Spleen (tissue), 11 donors: ENCODE measurements around the gene IP6K3. TPM values are rescaled to one million over a fixed set of nuclear protein-coding genes. Genes with fewer than 3 reads are reported as not detected.

Source experiments
- DNase-seq: peaks from one replicate; pipeline ENCODE4 v3.0.0-alpha.2; 2020
- H3K27ac ChIP-seq, 8 donors: fragments of 200-600 bp; sonication (generic) in 7 of 8; 1 replicate in 4 of 8; 2 replicates in 4 of 8; pipeline versions ENCODE4 v1.5.0 to v1.8.0; 2016 to 2021; ENCODE audit warnings: inconsistent platforms in 4 of 8, mild to moderate bottlenecking in 4 of 8, moderate library complexity in 1 of 8
- H3K27me3 ChIP-seq, 7 donors: fragments of 200-600 bp; sonication (generic) in 6 of 7; replicated peaks in 1 of 7; 1 replicate in 4 of 7; 2 replicates in 3 of 7; pipeline versions ENCODE4 v1.5.0 to v1.8.0; 2016 to 2021; ENCODE audit warnings: inconsistent platforms in 3 of 7, mild to moderate bottlenecking in 1 of 7
- H3K36me3 ChIP-seq, 6 donors: fragments of 200-600 bp; sonication (generic) in 5 of 6; 1 replicate in 4 of 6; 2 replicates in 2 of 6; pipeline versions ENCODE4 v1.5.0 to v1.8.0; 2016 to 2021; ENCODE audit warnings: inconsistent platforms in 2 of 6
- H3K4me1 ChIP-seq, 6 donors: fragments of 200-600 bp; sonication (generic) in 5 of 6; 1 replicate in 3 of 6; 2 replicates in 3 of 6; pipeline versions ENCODE4 v1.5.0 to v1.8.0; 2016 to 2021; ENCODE audit warnings: inconsistent platforms in 3 of 6
- H3K4me3 ChIP-seq, 8 donors: fragments of 200-600 bp; sonication (generic) in 7 of 8; 1 replicate in 4 of 8; 2 replicates in 4 of 8; pipeline versions ENCODE4 v1.5.0 to v1.8.0; 2016 to 2021; ENCODE audit warnings: inconsistent platforms in 4 of 8, mild to moderate bottlenecking in 4 of 8, moderate library complexity in 2 of 8
- H3K9me3 ChIP-seq, 8 donors: fragments of 200-600 bp; sonication (generic) in 7 of 8; 1 replicate in 4 of 8; 2 replicates in 4 of 8; pipeline versions ENCODE4 v1.5.0 to v1.8.0; 2016 to 2021; ENCODE audit warnings: inconsistent platforms in 4 of 8
- CTCF ChIP-seq, 11 experiments: fragments of 200-600 bp in 7 of 11; fragments of 450-650 bp in 4 of 11; sonication (generic) in 4 of 11; IDR thresholded peaks in 8 of 11; conservative IDR thresholded peaks in 3 of 11; 1 replicate in 7 of 11; 2 replicates in 4 of 11; pipeline versions ENCODE4 v1.4.0 to v1.8.0; 2016 to 2021; ENCODE audit warnings: antibody characterized with exemption in 11 of 11, inconsistent platforms in 4 of 11, mild to moderate bottlenecking in 1 of 11
- POLR2A ChIP-seq, 3 donors: fragments of 450-650 bp; IDR thresholded peaks; one replicate each; pipeline ENCODE4 v1.5.1; 2017; ENCODE audit warnings: antibody characterized with exemption in 3 of 3, mild to moderate bottlenecking in 1 of 3
- POLR2AphosphoS5 ChIP-seq, 3 donors: sonication (generic); formaldehyde crosslinking; IDR thresholded peaks; one replicate each; pipeline ENCODE4 v1.5.1; 2017; ENCODE audit warnings: antibody characterized with exemption in 3 of 3
- WGBS, 5 donors: extraction: QIAGEN DNeasy Blood & Tissue Kit in 3 of 5; methylation state at CpG; one replicate each; pipeline versions ENCODE4 v1.1.5 to v1.1.7; 2013 to 2018; 5-methylcytosine and 5-hydroxymethylcytosine counted together
- intact Hi-C: fragments of 100-400 bp; cut with DNase I; formaldehyde crosslinking; loops from one replicate; pipeline ENCODE4 v1.15.0; 2023; ENCODE audit warnings: low total_unique reads
- polyA plus RNA-seq, 3 donors: library from polyadenylated mRNA; stranded (reverse); fragments of 200-250 nt; gene quantifications; one replicate each; pipeline ENCODE4 v1.2.1, GENCODE V29; 2013
- total RNA-seq, 7 donors: library from RNA; depleted of rRNA in 3 of 7; stranded (reverse); fragments of >200 nt in 3 of 7; fragmentation: NEBNext Ultra II Directional in 4 of 7; extraction: Animal tissue kit (Norgen Biotek cat#: 25700) in 4 of 7; gene quantifications; one replicate each; pipeline versions ENCODE4 v1.1.0 to v1.2.1, GENCODE V29; 2016 to 2021
- donor health status: healthy with polysubstance abuse.
- donor health status: DM: no; HTN: no; CAD: no; lungs with moderate emphysema.
- donor health status: DM: no; HTN: no; CAD: no.
- donor health status: Bipolar disorder and iron deficiency.
- donor health status: healthy.
- donor health status: DM: no; HTN: no; CAD: no.
- donor health status: DM: yes; HTN: yes; CAD: no.

The IP6K3 gene
- total and polyA plus RNA-seq, 10 donors: 0.30 to 5.8 (median 2.2) TPM

- DNase-seq: no peak
- Histone ChIP-seq H3K4me3 (no peak overlapping the region), H3K9me3 (no peaks in the 10 kb centered on the region), H3K27ac (no peak overlapping the region), H3K27me3 (peaks cover 0 to 15% (median 0%) of the 10 kb centered on the region in 7 donors), H3K36me3 (peaks cover 0 to 5% (median 0%) of the 10 kb centered on the region in 6 donors), H3K4me1 (peaks cover 0 to 17% (median 6%) of the 10 kb centered on the region in 6 donors)
- 73 to 88% (median 80%) methylated on average over 4 to 7 of the region's 7 CpGs for WGBS, 5 donors
- intact Hi-C loops: no loop called here
- TF ChIP-seq POLR2AphosphoS5 (IDR thresholded peaks at IDR 0.05): no peak
Observed at GRCh38 chr6:33727126-33727525, 19.6 kb downstream of the IP6K3 start.

GRCh38 chr6:33726696-33727095 is 20.0 kb downstream of the IP6K3 start:
- TF ChIP-seq CTCF (IDR thresholded peaks at IDR 0.05 in 8 of 11, conservative IDR thresholded peaks at IDR 0.05 in 3 of 11): no peak
- H3K4me3 ChIP-seq: no peak overlapping the region
- peaks cover 0 to 15% (median 0%) of the 10 kb centered on the region in 7 donors for H3K27me3 ChIP-seq
- peaks cover 0 to 5% (median 0%) of the 10 kb centered on the region in 6 donors for H3K36me3 ChIP-seq
- DNase-seq: no peak
- WGBS, 5 donors: 89 to 94% (median 92%) methylated on average over 15 of the region's 15 CpGs
- intact Hi-C loops: no loop called here
- H3K9me3 ChIP-seq: no peaks in the 10 kb centered on the region
- H3K4me1 ChIP-seq: peaks cover 0 to 17% (median 6%) of the 10 kb centered on the region in 6 donors
- no peak overlapping the region for H3K27ac ChIP-seq

- no peak for TF ChIP-seq POLR2A (IDR thresholded peaks at IDR 0.05)
- no peak for TF ChIP-seq POLR2AphosphoS5 (IDR thresholded peaks at IDR 0.05)
- no peak for TF ChIP-seq CTCF (IDR thresholded peaks at IDR 0.05 in 8 of 11, conservative IDR thresholded peaks at IDR 0.05 in 3 of 11)
- no peak for DNase-seq
- intact Hi-C loops: no loop called here
- H3K27ac ChIP-seq: no peak overlapping the region
- peaks cover 0 to 15% (median 0%) of the 10 kb centered on the region in 7 donors for H3K27me3 ChIP-seq
- H3K9me3 ChIP-seq: no peaks in the 10 kb centered on the region
- H3K4me1 ChIP-seq: peaks cover 0 to 17% (median 9%) of the 10 kb centered on the region in 6 donors
- H3K4me3 ChIP-seq: no peak overlapping the region
- WGBS, 5 donors: 81 to 87% (median 85%) methylated on average over 7 of the region's 7 CpGs
- H3K36me3 ChIP-seq: peaks cover 0 to 5% (median 0%) of the 10 kb centered on the region in 6 donors
Observed at GRCh38 chr6:33725891-33726673, 20.6 kb downstream of the IP6K3 start.

GRCh38 chr6:33725222-33725621 is 21.5 kb downstream of the IP6K3 start:
- Histone ChIP-seq H3K4me1 (peaks cover 0 to 17% (median 9%) of the 10 kb centered on the region in 6 donors), H3K36me3 (peaks cover 0 to 5% (median 0%) of the 10 kb centered on the region in 6 donors), H3K4me3 (no peak overlapping the region), H3K27me3 (peaks cover 0 to 15% (median 0%) of the 10 kb centered on the region in 7 donors), H3K27ac (no peak overlapping the region), H3K9me3 (no peaks in the 10 kb centered on the region)
- intact Hi-C loops: no loop called here
- WGBS, 5 donors: 84 to 95% (median 90%) methylated on average over 10 to 14 of the region's 14 CpGs
- no peak for TF ChIP-seq POLR2A (IDR thresholded peaks at IDR 0.05)
- TF ChIP-seq CTCF (IDR thresholded peaks at IDR 0.05 in 8 of 11, conservative IDR thresholded peaks at IDR 0.05 in 3 of 11): no peak
- TF ChIP-seq POLR2AphosphoS5 (IDR thresholded peaks at IDR 0.05): no peak
- DNase-seq: no peak
